Heart right ventricle (tissue), 16 donors: Measurements from ENCODE around the gene RIPK1. TPM values are rescaled to one million over a fixed set of nuclear protein-coding genes. Genes with fewer than 3 reads are reported as not detected.

Source experiments
- ATAC-seq, 8 donors: fragments of 200-7000 bp; cut with Tn5 transposase; one replicate each; pipeline ENCODE4 v1.9.1; 2020; ENCODE audit warnings: mild to moderate bottlenecking in 8 of 8, moderate library complexity in 8 of 8, moderate number of reproducible peaks in 1 of 8
- DNase-seq, 2 donors: peaks; one replicate each; pipeline ENCODE4 v3.0.0-alpha.2; 2020
- H3K27ac ChIP-seq, 10 donors: fragments of 200-600 bp; sonication (generic) in 2 of 10; one replicate each; pipeline versions ENCODE4 v1.5.0 to v1.8.0; 2020 to 2022; ENCODE audit warnings: mild to moderate bottlenecking in 3 of 10
- H3K27me3 ChIP-seq, 7 donors: fragments of 200-600 bp; one replicate each; pipeline ENCODE4 v1.8.0; 2021 to 2022; ENCODE audit warnings: mild to moderate bottlenecking in 2 of 7
- H3K36me3 ChIP-seq, 9 donors: fragments of 200-600 bp; sonication (generic) in 1 of 9; one replicate each; pipeline versions ENCODE4 v1.5.0 to v1.8.0; 2020 to 2022; ENCODE audit warnings: mild to moderate bottlenecking in 2 of 9
- H3K4me1 ChIP-seq, 9 donors: fragments of 200-600 bp; sonication (generic) in 1 of 9; one replicate each; pipeline versions ENCODE4 v1.5.0 to v1.8.0; 2020 to 2022; ENCODE audit warnings: mild to moderate bottlenecking in 4 of 9
- H3K4me3 ChIP-seq, 10 donors: fragments of 200-600 bp; sonication (generic) in 2 of 10; one replicate each; pipeline versions ENCODE4 v1.5.0 to v1.8.0; 2020 to 2022; ENCODE audit warnings: mild to moderate bottlenecking in 7 of 10, moderate library complexity in 2 of 10
- H3K9me3 ChIP-seq, 11 donors: fragments of 200-600 bp in 10 of 11; sonication (generic) in 2 of 11; one replicate each; pipeline versions ENCODE4 v1.5.0 to v1.8.0; 2013 to 2022; ENCODE audit warnings: mild to moderate bottlenecking in 2 of 11, control low read depth in 1 of 11, moderate library complexity in 1 of 11
- CTCF ChIP-seq, 9 donors: fragments of 200-600 bp; sonication (generic) in 2 of 9; IDR thresholded peaks; one replicate each; pipeline versions ENCODE4 v1.5.0 to v1.8.0; 2021 to 2022; ENCODE audit warnings: antibody characterized with exemption in 9 of 9, mild to moderate bottlenecking in 5 of 9, moderate library complexity in 1 of 9
- WGBS, 2 donors: extraction: QIAGEN DNeasy Blood & Tissue Kit; methylation state at CpG; one replicate each; pipeline ENCODE4 v1.1.7; 2013; ENCODE audit warnings: inconsistent platforms in 1 of 2; 5-methylcytosine and 5-hydroxymethylcytosine counted together
- intact Hi-C, 10 donors: fragments of 100-400 bp; cut with DNase I; formaldehyde crosslinking; loops; one replicate each; pipeline versions ENCODE4 v1.11.1 to v1.14.2; 2022
- polyA plus RNA-seq, 2 donors: library from polyadenylated mRNA; stranded (reverse); fragments of 200-250 nt; gene quantifications; one replicate each; pipeline ENCODE4 v1.2.3, GENCODE V29; 2013
- total RNA-seq, 10 donors: library from RNA; stranded (reverse); fragmentation: NEBNext Ultra II Directional in 3 of 10; extraction: Animal tissue kit (Norgen Biotek cat#: 25700) in 3 of 10; gene quantifications; one replicate each; pipeline versions ENCODE4 v1.2.1 to v1.2.4, GENCODE V29; 2021 to 2023
- donor health status: Arrhythmogenic right ventricular cardiomyopathy.
- donor health status: ischemic (EF 13 %, LVEDD 7.1; RV severe dilation, severe dysfunction).
- donor health status: healthy with polysubstance abuse.
- donor health status: DM: no; HTN: yes; CAD: no.
- donor health status: DM: no; HTN: no; CAD: no.
- donor health status: ischemic (EF 25% LVEDD 6.9; RV normal size, moderate dysfunction).
- donor health status: ischemic (EF 25% LVEDD 5.7; RV mildly dilated, moderate dysfunction).
- donor health status: healthy.
- donor health status: DM: yes; HTN: yes; CAD: no.
- donor health status: Ischemic cardiomyopathy.
- donor health status: ischemic (EF 35%, LVEDD 5.7; RV mildly dilated, moderate dysfunction).
- donor health status: nonischemic (EF 11% LVEDD 7.7; RV severe dilation, severe dysfunction).
- donor health status: DM: yes; HTN: yes; CAD: no.
- donor health status: PGD.
- donor health status: ischemic (EF 29% LVEDD 5.4; RV normal size, mild dysfunction).
- donor health status: nonischemic (EF 23%, LVEDD 6.1; RV moderate dilation, normal function).

Gene RIPK1
- total and polyA plus RNA-seq, 12 donors, result 5.1 to 12.9 (median 6.4) TPM

GRCh38 chr6:3063733-3064700, 4.3 kb upstream of the RIPK1 start:
- H3K4me1 ChIP-seq, result peaks cover 0 to 28% (median 17%) of the 10 kb centered on the region in 9 donors
- H3K4me3 ChIP-seq, result peak overlapping the region; percentile 45 to 98 (median 84)
- H3K9me3 ChIP-seq, result no peaks in the 10 kb centered on the region
- WGBS, 2 donors, result 0 to 1% methylated on average over 79 to 85 of the region's 85 CpGs
- no peaks in the 10 kb centered on the region for H3K27me3 ChIP-seq
- TF ChIP-seq CTCF (IDR thresholded peaks at IDR 0.05), result peak in 6 of 9 donors; percentile 4 to 38 (median 17)
- no peaks in the 10 kb centered on the region for H3K36me3 ChIP-seq
- ATAC-seq (peak; percentile 92 to 96 (median 94)), DNase-seq (peak; percentile 95 to 97)
- peak overlapping the region; percentile 88 to 98 (median 96) for H3K27ac ChIP-seq
- intact Hi-C loops, result no loop called here

- DNase-seq, result no peak
- H3K27me3 ChIP-seq, result no peaks in the 10 kb centered on the region
- H3K27ac ChIP-seq, result no peak overlapping the region
- TF ChIP-seq CTCF (IDR thresholded peaks at IDR 0.05), result no peak
- no peaks in the 10 kb centered on the region for H3K9me3 ChIP-seq
- peaks cover 0 to 45% (median 0%) of the 10 kb centered on the region in 9 donors for H3K36me3 ChIP-seq
- peaks cover 7 to 73% (median 40%) of the 10 kb centered on the region in 9 donors for H3K4me1 ChIP-seq
- no peak for ATAC-seq
- no peak overlapping the region for H3K4me3 ChIP-seq
- 83 to 93% methylated on average over 2 of the region's 2 CpGs for WGBS, 2 donors
- intact Hi-C loops, result loop anchor here in 3 of 10 donors (5.0 kb wide), 1 partner anchor 46 kb away; the partner anchor contains the start of gene BPHL (in 3 of the 3)
Observed at GRCh38 chr6:3071568-3071967, 3.3 kb downstream of the RIPK1 start.

GRCh38 chr6:3072798-3073197, 4.5 kb downstream of the RIPK1 start:
- WGBS, 2 donors, result 75 to 78% methylated on average over 7 of the region's 7 CpGs
- Histone ChIP-seq H3K9me3 (no peaks in the 10 kb centered on the region), H3K27ac (no peak overlapping the region), H3K4me1 (peaks cover 7 to 64% (median 32%) of the 10 kb centered on the region in 9 donors), H3K36me3 (peaks cover 0 to 57% (median 11%) of the 10 kb centered on the region in 9 donors), H3K4me3 (no peak overlapping the region), H3K27me3 (no peaks in the 10 kb centered on the region)
- ATAC-seq, result no peak
- no peak for DNase-seq
- intact Hi-C loops, result loop anchor here in 3 of 10 donors (5.0 kb wide), 1 partner anchor 45 kb away; the partner anchor contains the start of gene BPHL (in 3 of the 3)
- no peak for TF ChIP-seq CTCF (IDR thresholded peaks at IDR 0.05)

GRCh38 chr6:3073382-3073781, 5.1 kb downstream of the RIPK1 start:
- H3K36me3 ChIP-seq, result peaks cover 0 to 63% (median 17%) of the 10 kb centered on the region in 9 donors
- DNase-seq, result no peak

More at GRCh38 chr6:3073382-3073781, 5.1 kb downstream of the RIPK1 start:
- H3K27me3 ChIP-seq, result no peaks in the 10 kb centered on the region
- intact Hi-C loops, result loop anchor here in 3 of 10 donors (5.0 kb wide), 1 partner anchor 44 kb away; the partner anchor contains the start of gene BPHL (in 3 of the 3)
- 90 to 97% methylated on average over 11 of the region's 11 CpGs for WGBS, 2 donors
- peaks cover 0 to 1% (median 0%) of the 10 kb centered on the region in 11 donors for H3K9me3 ChIP-seq
- no peak for TF ChIP-seq CTCF (IDR thresholded peaks at IDR 0.05)
- H3K4me3 ChIP-seq, result no peak overlapping the region
- ATAC-seq, result no peak
- peaks cover 7 to 62% (median 32%) of the 10 kb centered on the region in 9 donors for H3K4me1 ChIP-seq
- H3K27ac ChIP-seq, result no peak overlapping the region
